H9 (cell line): Measurements from ENCODE around the gene FARSB. TPM values are rescaled to one million over a fixed set of nuclear protein-coding genes. Genes with fewer than 3 reads are reported as not detected.

Source experiments
- DNase-seq: peaks from one replicate; pipeline ENCODE4 v3.0.0-alpha.2; 2017
- H2AFZ ChIP-seq: one replicate; pipeline ENCODE4 v1.6.1; 2013; ENCODE audit warnings: mild to moderate bottlenecking, low read length, control low read depth, moderate library complexity
- H2AK5ac ChIP-seq: 2 replicates; pipeline ENCODE4 v1.6.1; 2013; ENCODE audit warnings: low read length, control low read depth, mixed read lengths; ENCODE audit not compliant: insufficient read length
- H2BK120ac ChIP-seq: one replicate; pipeline ENCODE4 v1.6.1; 2013; ENCODE audit warnings: low read depth, mild to moderate bottlenecking, low read length, control low read depth, inconsistent platforms; ENCODE audit not compliant: poor library complexity, severe bottlenecking
- H2BK12ac ChIP-seq: 2 replicates; pipeline ENCODE4 v1.6.1; 2013; ENCODE audit warnings: low read length, control low read depth, mixed read lengths, low read depth; ENCODE audit not compliant: insufficient read length
- H2BK15ac ChIP-seq: 2 replicates; pipeline ENCODE4 v1.6.1; 2013; ENCODE audit warnings: low read depth, low read length, control low read depth
- H2BK20ac ChIP-seq: one replicate; pipeline ENCODE4 v1.6.1; 2013; ENCODE audit warnings: low read depth, mild to moderate bottlenecking, low read length, control low read depth, inconsistent platforms; ENCODE audit not compliant: poor library complexity, severe bottlenecking
- H2BK5ac ChIP-seq: 2 replicates; pipeline ENCODE4 v1.6.1; 2013; ENCODE audit warnings: low read length, control low read depth, mixed read lengths; ENCODE audit not compliant: insufficient read length
- H3K14ac ChIP-seq: 2 replicates; pipeline ENCODE4 v1.6.1; 2013; ENCODE audit warnings: low read length, control low read depth; ENCODE audit not compliant: insufficient read depth
- H3K18ac ChIP-seq: 2 replicates; pipeline ENCODE4 v1.6.1; 2013; ENCODE audit warnings: low read depth, mild to moderate bottlenecking, mixed read lengths, low read length, control low read depth; ENCODE audit not compliant: insufficient read length
- H3K23ac ChIP-seq: 2 replicates; pipeline ENCODE4 v1.6.1; 2013; ENCODE audit warnings: low read length, control low read depth, mixed read lengths, low read depth; ENCODE audit not compliant: insufficient read length
- H3K23me2 ChIP-seq: 2 replicates; pipeline ENCODE4 v1.6.1; 2013; ENCODE audit warnings: low read depth, mild to moderate bottlenecking, mixed read lengths, low read length, control low read depth; ENCODE audit not compliant: insufficient read length, poor library complexity, severe bottlenecking
- H3K27ac ChIP-seq: 2 replicates; pipeline ENCODE4 v1.5.1; 2013; ENCODE audit warnings: low read length, control low read depth, mixed read lengths, low read depth; ENCODE audit not compliant: insufficient read length
- H3K27me3 ChIP-seq: 2 replicates; pipeline ENCODE4 v1.6.1; 2013; ENCODE audit warnings: low read length, control low read depth, inconsistent platforms; ENCODE audit not compliant: insufficient read depth
- H3K4ac ChIP-seq: 2 replicates; pipeline ENCODE4 v1.6.1; 2013; ENCODE audit warnings: low read depth, mild to moderate bottlenecking, control low read depth, inconsistent platforms, low read length, moderate library complexity
- H3K4me1 ChIP-seq: 2 replicates; pipeline ENCODE4 v1.6.1; 2013; ENCODE audit warnings: low read length, control low read depth, inconsistent platforms; ENCODE audit not compliant: insufficient read depth
- H3K4me2 ChIP-seq: 2 replicates; pipeline ENCODE4 v1.6.1; 2013; ENCODE audit warnings: low read length, control low read depth, mixed read lengths; ENCODE audit not compliant: insufficient read length, insufficient read depth
- H3K56ac ChIP-seq: 2 replicates; pipeline ENCODE4 v1.6.1; 2013; ENCODE audit warnings: low read depth, mild to moderate bottlenecking, mixed read lengths, low read length, control low read depth; ENCODE audit not compliant: insufficient read length
- H3K79me1 ChIP-seq: 2 replicates; pipeline ENCODE4 v1.6.1; 2013; ENCODE audit warnings: low read depth, mild to moderate bottlenecking, moderate library complexity, low read length, control low read depth, inconsistent platforms; ENCODE audit not compliant: insufficient read depth, poor library complexity, severe bottlenecking
- H3K79me2 ChIP-seq: 2 replicates; pipeline ENCODE4 v1.6.1; 2013; ENCODE audit warnings: low read length, control low read depth, inconsistent platforms; ENCODE audit not compliant: insufficient read depth
- H3K9ac ChIP-seq: 2 replicates; pipeline ENCODE4 v1.6.1; 2013; ENCODE audit warnings: low read length, control low read depth, mixed read lengths; ENCODE audit not compliant: insufficient read length; ENCODE audit errors: extremely low read depth
- H3K9me3 ChIP-seq: one replicate; pipeline ENCODE4 v1.6.1; 2013; ENCODE audit warnings: low read depth, low read length, inconsistent platforms; ENCODE audit not compliant: control insufficient read depth
- H3T11ph ChIP-seq: one replicate; pipeline ENCODE4 v1.6.1; 2013; ENCODE audit warnings: mild to moderate bottlenecking, low read length, control low read depth, inconsistent platforms
- H4K20me1 ChIP-seq: one replicate; pipeline ENCODE4 v1.6.1; 2013; ENCODE audit not compliant: control insufficient read depth, insufficient read length, insufficient read depth
- H4K5ac ChIP-seq: 2 replicates; pipeline ENCODE4 v1.6.1; 2013; ENCODE audit warnings: low read depth, mild to moderate bottlenecking, mixed read lengths, low read length, control low read depth; ENCODE audit not compliant: insufficient read length
- H4K8ac ChIP-seq: replicated peaks from 2 replicates; pipeline ENCODE4 v1.6.1; 2013; ENCODE audit warnings: low read length, control low read depth, mixed read lengths, low read depth; ENCODE audit not compliant: insufficient read length
- H4K91ac ChIP-seq: 2 replicates; pipeline ENCODE4 v1.6.1; 2013; ENCODE audit warnings: low read depth, mild to moderate bottlenecking, moderate library complexity, mixed read lengths, low read length, control low read depth; ENCODE audit not compliant: insufficient read length
- H3K27ac Mint-ChIP-seq, 3 experiments: 2 replicates in 2 of 3; 3 replicates in 1 of 3; pipeline ENCODE4 v1.8.0; 2020 to 2021; ENCODE audit warnings: mixed read lengths in 3 of 3, mild to moderate bottlenecking in 1 of 3, moderate library complexity in 1 of 3
- H3K27me3 Mint-ChIP-seq: 2 replicates; pipeline ENCODE4 v1.8.0; 2021; ENCODE audit warnings: low read depth, mild to moderate bottlenecking, moderate library complexity, mixed read lengths
- H3K36me3 Mint-ChIP-seq, 3 experiments: 2 replicates in 2 of 3; 3 replicates in 1 of 3; pipeline ENCODE4 v1.8.0; 2020 to 2021; ENCODE audit warnings: low read depth in 3 of 3, mixed read lengths in 3 of 3; ENCODE audit not compliant: insufficient read depth in 1 of 3
- H3K4me1 Mint-ChIP-seq, 2 experiments: 2 replicates each; pipeline ENCODE4 v1.8.0; 2020; ENCODE audit warnings: mixed read lengths in 2 of 2
- H3K4me3 Mint-ChIP-seq, 2 experiments: 2 replicates in 1 of 2; 3 replicates in 1 of 2; pipeline ENCODE4 v1.8.0; 2020 to 2021; ENCODE audit warnings: mild to moderate bottlenecking in 2 of 2, mixed read lengths in 2 of 2, moderate library complexity in 1 of 2
- H3K9me3 Mint-ChIP-seq, 2 experiments: 2 replicates in 1 of 2; 3 replicates in 1 of 2; pipeline ENCODE4 v1.8.0; 2020; ENCODE audit warnings: mild to moderate bottlenecking in 2 of 2, mixed read lengths in 2 of 2, moderate library complexity in 1 of 2
- WGBS: extraction: QIAGEN DNeasy Blood & Tissue Kit; methylation state at CpG from one replicate; pipeline ENCODE4 v1.1.7; 2013; ENCODE audit warnings: missing lambda C conversion rate, low lambda C conversion rate, mixed read lengths; ENCODE audit not compliant: insufficient read length; ENCODE audit errors: extremely low coverage; 5-methylcytosine and 5-hydroxymethylcytosine counted together
- total RNA-seq: library from RNA; stranded (reverse); gene quantifications from 2 replicates; pipeline ENCODE4 v1.2.1, GENCODE V29; 2021
- TF ChIP-seq, protein P1 (sequence below): fragments of 200-600 bp; sonication (generic); conservative IDR thresholded peaks from 3 replicates; pipeline ENCODE4 v1.8.0; 2021; ENCODE audit warnings: antibody characterized with exemption, mild to moderate bottlenecking

The FARSB gene
- total RNA-seq, 1 experiment from 2014 or later = 32.1 TPM

DNA sequence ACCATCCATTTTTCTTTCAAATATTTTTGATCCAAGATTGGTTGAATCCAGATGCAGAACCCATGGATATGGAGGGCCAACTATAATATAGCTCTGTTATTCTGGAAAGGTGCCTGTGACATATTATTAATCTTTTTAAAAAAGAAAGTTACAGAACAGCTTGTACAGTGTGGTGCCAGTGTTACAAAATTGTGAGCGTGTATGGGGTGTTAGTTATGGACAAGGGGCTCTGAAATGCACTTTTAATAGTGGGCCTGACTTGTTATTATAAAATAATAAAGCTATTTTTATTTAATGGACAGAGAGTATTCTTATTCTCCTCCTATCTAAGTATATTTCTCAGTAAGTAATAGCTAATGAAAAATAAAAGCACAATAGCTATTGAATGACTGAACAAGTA lies 111.2 kb downstream of the FARSB start:
- Histone ChIP-seq H4K20me1 (no peaks in the 10 kb centered on the region), H2AFZ (no peak overlapping the region), H2BK120ac (no peak overlapping the region), H3K23me2 (no peaks in the 10 kb centered on the region), H3K27ac (no peak overlapping the region), H2AK5ac (no peak overlapping the region), H3K9me3 (no peaks in the 10 kb centered on the region), H3K4me1 (peaks cover 4% of the 10 kb centered on the region), H4K91ac (no peak overlapping the region), H3T11ph (no peak overlapping the region), H3K4me2 (no peak overlapping the region), H3K18ac (no peak overlapping the region), H2BK5ac (no peak overlapping the region), H2BK15ac (no peak overlapping the region), H3K56ac (no peak overlapping the region), H3K23ac (no peak overlapping the region), H4K5ac (no peak overlapping the region), H3K14ac (no peak overlapping the region), H3K79me2 (no peaks in the 10 kb centered on the region), H2BK20ac (no peak overlapping the region), H2BK12ac (no peak overlapping the region), H3K4ac (no peak overlapping the region), H3K9ac (no peak overlapping the region), H4K8ac (no peak overlapping the region), H3K27me3 (no peaks in the 10 kb centered on the region), H3K79me1 (no peaks in the 10 kb centered on the region)
- no peaks in the 10 kb centered on the region for H3K36me3 Mint-ChIP-seq
- H3K27ac Mint-ChIP-seq = no peak overlapping the region
- H3K9me3 Mint-ChIP-seq = no peaks in the 10 kb centered on the region
- WGBS = no CpG with 5 or more reads among the region's 1 CpG
- peaks cover 9% of the 10 kb centered on the region for H3K27me3 Mint-ChIP-seq
- TF ChIP-seq, protein P1, sequence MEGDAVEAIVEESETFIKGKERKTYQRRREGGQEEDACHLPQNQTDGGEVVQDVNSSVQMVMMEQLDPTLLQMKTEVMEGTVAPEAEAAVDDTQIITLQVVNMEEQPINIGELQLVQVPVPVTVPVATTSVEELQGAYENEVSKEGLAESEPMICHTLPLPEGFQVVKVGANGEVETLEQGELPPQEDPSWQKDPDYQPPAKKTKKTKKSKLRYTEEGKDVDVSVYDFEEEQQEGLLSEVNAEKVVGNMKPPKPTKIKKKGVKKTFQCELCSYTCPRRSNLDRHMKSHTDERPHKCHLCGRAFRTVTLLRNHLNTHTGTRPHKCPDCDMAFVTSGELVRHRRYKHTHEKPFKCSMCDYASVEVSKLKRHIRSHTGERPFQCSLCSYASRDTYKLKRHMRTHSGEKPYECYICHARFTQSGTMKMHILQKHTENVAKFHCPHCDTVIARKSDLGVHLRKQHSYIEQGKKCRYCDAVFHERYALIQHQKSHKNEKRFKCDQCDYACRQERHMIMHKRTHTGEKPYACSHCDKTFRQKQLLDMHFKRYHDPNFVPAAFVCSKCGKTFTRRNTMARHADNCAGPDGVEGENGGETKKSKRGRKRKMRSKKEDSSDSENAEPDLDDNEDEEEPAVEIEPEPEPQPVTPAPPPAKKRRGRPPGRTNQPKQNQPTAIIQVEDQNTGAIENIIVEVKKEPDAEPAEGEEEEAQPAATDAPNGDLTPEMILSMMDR = no peak
- peaks cover 17 to 20% of the 10 kb centered on the region in 2 experiments for H3K4me1 Mint-ChIP-seq
- no peak for DNase-seq
- H3K4me3 Mint-ChIP-seq = no peak overlapping the region
